H1 (cell line): Measurements from ENCODE around the gene ADAD2. TPM values are rescaled to one million over a fixed set of nuclear protein-coding genes. Genes with fewer than 3 reads are reported as not detected.

Experiments used
- CTCF ChIA-PET: fragments of 300-600 bp; sonication (Branson Sonifier 250); formaldehyde crosslinking; loops from one replicate; lab custom pipeline; 2021; ENCODE audit not compliant: partially characterized antibody; lab: Charles Lee
- POLR2A ChIA-PET: fragments of 300-600 bp; sonication (Branson Sonifier 250); formaldehyde crosslinking; loops from one replicate; lab custom pipeline; 2021; ENCODE audit warnings: inconsistent platforms; ENCODE audit not compliant: partially characterized antibody; lab: Charles Lee
- DNase-seq, 2 experiments: peaks; one replicate each; pipeline versions ENCODE4 v3.0.0 to v3.0.0-alpha.2; 2010 to 2022; ENCODE audit warnings: low spot score in 2 of 2, low read depth in 1 of 2, mixed read lengths in 1 of 2
- FAIRE-seq: peaks from 2 replicates; lab custom pipeline; 2011; peaks lifted over from hg19 to GRCh38; lab: Jason Lieb, UNC
- H2AFZ ChIP-seq: 2 replicates; pipeline ENCODE4 v1.8.1; 2012; ENCODE audit warnings: low read length, inconsistent platforms
- H2AK5ac ChIP-seq: 2 replicates; pipeline ENCODE4 v1.6.1; 2013; ENCODE audit warnings: low read depth, low read length
- H2BK120ac ChIP-seq: replicated peaks from 2 replicates; pipeline ENCODE3; 2013; ENCODE audit warnings: low read depth, low read length, inconsistent platforms
- H2BK12ac ChIP-seq: 2 replicates; pipeline ENCODE4 v1.6.1; 2013; ENCODE audit warnings: low read depth, low read length
- H2BK15ac ChIP-seq: 2 replicates; pipeline ENCODE4 v1.6.1; 2013; ENCODE audit warnings: low read length
- H2BK20ac ChIP-seq: 2 replicates; pipeline ENCODE4 v1.6.1; 2013; ENCODE audit warnings: low read length
- H2BK5ac ChIP-seq: 2 replicates; pipeline ENCODE4 v1.6.1; 2013; ENCODE audit warnings: low read depth, low read length
- H3K14ac ChIP-seq: 2 replicates; pipeline ENCODE4 v1.6.1; 2013; ENCODE audit warnings: inconsistent platforms; ENCODE audit not compliant: insufficient read length
- H3K18ac ChIP-seq: 2 replicates; pipeline ENCODE4 v1.6.1; 2013; ENCODE audit warnings: low read length; ENCODE audit errors: extremely low read depth
- H3K23ac ChIP-seq: 2 replicates; pipeline ENCODE4 v1.6.1; 2013; ENCODE audit warnings: inconsistent platforms; ENCODE audit not compliant: insufficient read length
- H3K23me2 ChIP-seq: 2 replicates; pipeline ENCODE4 v1.6.1; 2013; ENCODE audit warnings: low read depth, low read length
- H3K27ac ChIP-seq: 2 replicates; pipeline ENCODE4 v1.6.1; 2011; ENCODE audit warnings: low read depth, low read length, inconsistent platforms
- H3K27me3 ChIP-seq, 4 experiments: replicated peaks in 1 of 4; 1 replicate in 1 of 4; 2 replicates in 3 of 4; pipeline versions ENCODE4 v1.6.1 to v1.8.1; 2011 to 2013; ENCODE audit warnings: low read length in 3 of 4, mild to moderate bottlenecking in 3 of 4, inconsistent platforms in 2 of 4, mixed read lengths in 2 of 4, moderate library complexity in 1 of 4; ENCODE audit not compliant: control insufficient read depth in 3 of 4, insufficient read depth in 3 of 4; ENCODE audit errors: extremely low read depth in 1 of 4
- H3K36me3 ChIP-seq, 4 experiments: 2 replicates each; pipeline versions ENCODE4 v1.6.1 to v1.8.1; 2011 to 2013; ENCODE audit warnings: mild to moderate bottlenecking in 4 of 4, low read length in 3 of 4, moderate library complexity in 2 of 4, control low read depth in 1 of 4, inconsistent platforms in 1 of 4; ENCODE audit not compliant: insufficient read depth in 4 of 4, control insufficient read depth in 2 of 4
- H3K4ac ChIP-seq: replicated peaks from 2 replicates; pipeline ENCODE3; 2013; ENCODE audit warnings: low read length, low read depth, mixed read lengths, inconsistent platforms; ENCODE audit not compliant: insufficient read length
- H3K4me1 ChIP-seq, 4 experiments: replicated peaks in 1 of 4; 1 replicate in 1 of 4; 2 replicates in 3 of 4; pipeline versions ENCODE4 v1.6.1 to v1.8.1; 2011 to 2013; ENCODE audit warnings: low read length in 3 of 4, inconsistent platforms in 2 of 4, mixed read lengths in 1 of 4; ENCODE audit not compliant: insufficient read depth in 4 of 4, control insufficient read depth in 3 of 4
- H3K4me2 ChIP-seq, 2 experiments: 2 replicates each; pipeline versions ENCODE4 v1.6.1 to v1.8.1; 2011 to 2013; ENCODE audit warnings: low read depth in 2 of 2, low read length in 2 of 2, control low read depth in 1 of 2, inconsistent platforms in 1 of 2, mild to moderate bottlenecking in 1 of 2; ENCODE audit not compliant: insufficient read depth in 1 of 2
- H3K4me3 ChIP-seq, 4 experiments: fragments of 200-600, 300-600 bp in 1 of 4; sonication (generic), shearing (Covaris generic), sonication (Bioruptor Twin) in 1 of 4; 2 replicates each; pipeline versions ENCODE4 v1.5.1 to v1.8.1; 2011 to 2016; ENCODE audit warnings: low read length in 4 of 4, low read depth in 3 of 4, control low read depth in 2 of 4, inconsistent platforms in 2 of 4, mild to moderate bottlenecking in 2 of 4, mixed read lengths in 1 of 4, moderate library complexity in 1 of 4; ENCODE audit not compliant: insufficient read depth in 2 of 4; ENCODE audit errors: extremely low read depth in 1 of 4
- H3K56ac ChIP-seq: replicated peaks from 2 replicates; pipeline ENCODE3; 2013; ENCODE audit warnings: low read depth, mild to moderate bottlenecking, mixed read lengths, low read length, inconsistent platforms; ENCODE audit not compliant: insufficient read length
- H3K79me1 ChIP-seq: 2 replicates; pipeline ENCODE4 v1.6.1; 2013; ENCODE audit warnings: low read depth, low read length, control low read depth
- H3K79me2 ChIP-seq, 2 experiments: 2 replicates each; pipeline versions ENCODE4 v1.6.1 to v1.8.1; 2012 to 2013; ENCODE audit warnings: low read length in 2 of 2, mild to moderate bottlenecking in 2 of 2, inconsistent platforms in 1 of 2; ENCODE audit not compliant: insufficient read depth in 2 of 2, control insufficient read depth in 1 of 2
- H3K9ac ChIP-seq, 4 experiments: replicated peaks in 1 of 4; 1 replicate in 1 of 4; 2 replicates in 3 of 4; pipeline versions ENCODE4 v1.6.1 to v1.8.1; 2011 to 2013; ENCODE audit warnings: low read depth in 3 of 4, low read length in 3 of 4, control low read depth in 2 of 4, mild to moderate bottlenecking in 2 of 4, moderate library complexity in 2 of 4, inconsistent platforms in 1 of 4; ENCODE audit errors: extremely low read depth in 1 of 4
- H3K9me3 ChIP-seq, 2 experiments: 2 replicates each; pipeline versions ENCODE4 v1.6.1 to v1.8.1; 2012 to 2013; ENCODE audit warnings: mild to moderate bottlenecking in 2 of 2, moderate library complexity in 2 of 2, control low read depth in 1 of 2, inconsistent platforms in 1 of 2, low read depth in 1 of 2, low read length in 1 of 2, mixed read lengths in 1 of 2; ENCODE audit not compliant: insufficient read depth in 2 of 2
- H4K20me1 ChIP-seq, 2 experiments: replicated peaks in 1 of 2; 2 replicates each; pipeline versions ENCODE3 to v1.8.1; 2011 to 2013; ENCODE audit warnings: inconsistent platforms in 2 of 2, low read length in 2 of 2, mild to moderate bottlenecking in 1 of 2; ENCODE audit not compliant: insufficient read depth in 2 of 2, control insufficient read depth in 1 of 2
- H4K5ac ChIP-seq: 2 replicates; pipeline ENCODE4 v1.6.1; 2013; ENCODE audit warnings: low read length, low read depth, mixed read lengths, inconsistent platforms; ENCODE audit not compliant: insufficient read length
- H4K8ac ChIP-seq: 2 replicates; pipeline ENCODE4 v1.8.0; 2013; ENCODE audit warnings: mild to moderate bottlenecking, moderate library complexity, low read length, inconsistent platforms; ENCODE audit not compliant: insufficient read depth; ENCODE audit errors: extremely low read depth
- H4K91ac ChIP-seq: replicated peaks from 2 replicates; pipeline ENCODE3; 2013; ENCODE audit warnings: low read length, mixed read lengths, inconsistent platforms; ENCODE audit not compliant: insufficient read length
- SRF ChIP-seq: IDR thresholded peaks from 2 replicates; pipeline ENCODE4 v1.6.1; 2011; ENCODE audit warnings: mild to moderate bottlenecking, low read depth, low read length, moderate library complexity
- WGBS, 2 experiments: shearing (Covaris generic) in 1 of 2; methylation state at CpG; one replicate each; pipeline versions ENCODE4 v1.1.6 to v1.1.7; 2013 to 2015; ENCODE audit warnings: low lambda C conversion rate in 2 of 2, mixed read lengths in 2 of 2, inconsistent platforms in 1 of 2, low coverage in 1 of 2, missing lambda C conversion rate in 1 of 2; ENCODE audit not compliant: insufficient replicate concordance in 2 of 2, insufficient coverage in 1 of 2, insufficient read length in 1 of 2; ENCODE audit errors: extremely low coverage in 1 of 2, missing lambda C conversion rate in 1 of 2; 5-methylcytosine and 5-hydroxymethylcytosine counted together
- polyA plus RNA-seq, 7 experiments: library from polyadenylated mRNA; depleted of rRNA in 3 of 7; stranded (reverse) in 5 of 7; unstranded in 2 of 7; fragments of >200 nt in 5 of 7; fragments of 200-250 nt in 2 of 7; gene quantifications; 1 replicate in 5 of 7; 2 replicates in 1 of 7; 4 replicates in 1 of 7; pipeline versions ENCODE4 v1.2.1 to v1.2.3, GENCODE V29; 2011 to 2013; ENCODE audit warnings: missing spikeins in 2 of 7, mixed read lengths in 2 of 7
- total RNA-seq: library from RNA; stranded (reverse); fragmentation: NEBNext Ultra II Directional; extraction: Animal tissue kit (Norgen Biotek cat#: 25700); gene quantifications from 2 replicates; pipeline ENCODE4 v1.2.1, GENCODE V29; 2021

ADAD2 gene
- total and polyA plus RNA-seq, 2 of the 8 experiments (the other 6 are each of a cell fraction or from before 2014, with no cell fraction given) = 1.2 to 1.3 TPM

DNA sequence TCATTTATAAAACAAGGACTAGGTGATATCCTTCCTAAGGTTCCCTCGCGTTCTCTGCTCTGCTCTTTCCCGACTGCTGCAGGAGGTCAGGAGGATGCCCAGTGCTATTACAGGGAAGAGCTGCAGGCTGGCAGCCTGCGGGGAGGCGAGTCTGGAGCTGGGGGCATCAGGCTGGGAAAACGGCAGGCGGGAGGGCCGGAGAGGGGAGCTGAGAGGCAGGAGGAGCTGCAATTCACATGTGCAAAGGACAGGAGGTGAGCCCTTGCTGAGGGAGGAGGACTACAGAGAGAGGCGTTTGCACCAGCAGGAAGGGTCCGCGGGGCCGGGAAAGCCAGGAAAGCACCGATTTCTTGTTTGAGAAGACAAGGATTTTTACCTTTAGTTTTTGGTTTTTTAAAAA, 8.1 kb downstream of the ADAD2 start:
- FAIRE-seq (no peak), DNase-seq (no peak)
- CTCF ChIA-PET = interaction anchor here (0.8 to 1.3 kb wide), 4 partner anchors 9 to 270 kb away, joined by 3 read pairs; partner anchors contain the start of gene TAF1C
- H2BK20ac ChIP-seq = no peak overlapping the region
- H2BK5ac ChIP-seq = no peak overlapping the region
- no peak overlapping the region for H3K56ac ChIP-seq
- H3K4me2 ChIP-seq = no peak overlapping the region
- H3K27ac ChIP-seq = no peak overlapping the region
- no peak overlapping the region for H3K14ac ChIP-seq
- H2BK120ac ChIP-seq = no peak overlapping the region
- no peak overlapping the region for H3K9ac ChIP-seq
- H2BK15ac ChIP-seq = no peak overlapping the region
- no peaks in the 10 kb centered on the region for H3K27me3 ChIP-seq
- no peaks in the 10 kb centered on the region for H3K23me2 ChIP-seq
- POLR2A ChIA-PET = no interaction called here
- H3K36me3 ChIP-seq = no peaks in the 10 kb centered on the region
- no peak overlapping the region for H4K91ac ChIP-seq
- H2AFZ ChIP-seq = peak overlapping the region; percentile 49; the same call in 1 of the 2 replicates
- no peaks in the 10 kb centered on the region for H3K79me2 ChIP-seq
- H3K4ac ChIP-seq = no peak overlapping the region
- H3K4me3 ChIP-seq = no peak overlapping the region
- no peak overlapping the region for H3K23ac ChIP-seq
- H3K4me1 ChIP-seq = peaks cover 0 to 3% (median under 1%) of the 10 kb centered on the region in 4 experiments; a peak in 2 of 7 replicates
- H4K8ac ChIP-seq = no peak overlapping the region
- 66% methylated on average over 13 of the region's 13 CpGs; no CpG with 5 or more reads in 1 of the 2 experiments for WGBS, 2 experiments
- no peaks in the 10 kb centered on the region for H3K79me1 ChIP-seq
- no peaks in the 10 kb centered on the region for H4K20me1 ChIP-seq
- no peak overlapping the region for H3K18ac ChIP-seq
- H3K9me3 ChIP-seq = no peaks in the 10 kb centered on the region
- H2BK12ac ChIP-seq = 0 out of 2 replicates have a peak overlapping the region, but pooled peaks have one; percentile 27
- H4K5ac ChIP-seq = no peak overlapping the region
- H2AK5ac ChIP-seq = no peak overlapping the region
- no peak for TF ChIP-seq SRF
